HepG2 (cell line): Measurements from ENCODE around the gene ADRA1B. TPM values are rescaled to one million over a fixed set of nuclear protein-coding genes. Genes with fewer than 3 reads are reported as not detected.

Experiments used
- CHD2 ChIP-seq: IDR thresholded peaks from 2 replicates; pipeline ENCODE4 v1.6.1; 2011; ENCODE audit warnings: low read depth, low read length, improper control_type of control experiment
- CREM ChIP-seq, 2 experiments: sonication (generic) in 1 of 2; formaldehyde crosslinking in 1 of 2; IDR thresholded peaks; 2 replicates each; pipeline versions ENCODE4 v1.4.0 to v1.6.1; 2016 to 2020; ENCODE audit warnings: antibody characterized with exemption in 1 of 2, mild to moderate bottlenecking in 1 of 2, missing genetic modification reagents in 1 of 2
- HBP1 ChIP-seq: IDR thresholded peaks from 2 replicates; pipeline ENCODE4 v1.6.1; 2016; ENCODE audit warnings: low read depth, control low read depth
- KDM4B ChIP-seq: sonication (generic); formaldehyde crosslinking; IDR thresholded peaks from 2 replicates; pipeline ENCODE4 v1.4.0; 2020; ENCODE audit warnings: missing genetic modification reagents
- MIER3 ChIP-seq: IDR thresholded peaks from 2 replicates; pipeline ENCODE4 v1.6.1; 2016; ENCODE audit warnings: missing compliant biosample characterization, borderline replicate concordance
- NFAT5 ChIP-seq: sonication (generic); formaldehyde crosslinking; IDR thresholded peaks from 2 replicates; pipeline ENCODE4 v1.4.0; 2020; ENCODE audit warnings: missing genetic modification reagents
- POGK ChIP-seq: sonication (generic); formaldehyde crosslinking; conservative IDR thresholded peaks from 2 replicates; pipeline ENCODE4 v1.8.0; 2022; ENCODE audit warnings: mild to moderate bottlenecking, moderate library complexity, missing genetic modification reagents
- SIX4 ChIP-seq: sonication (generic); formaldehyde crosslinking; IDR thresholded peaks from 2 replicates; pipeline ENCODE4 v1.4.0; 2020; ENCODE audit warnings: missing genetic modification reagents
- STAT6 ChIP-seq: sonication (generic); formaldehyde crosslinking; IDR thresholded peaks from 2 replicates; pipeline ENCODE4 v1.4.0; 2020; ENCODE audit warnings: missing genetic modification reagents, mild to moderate bottlenecking, borderline replicate concordance
- ZKSCAN1 ChIP-seq: fragments of 150-350 bp; IDR thresholded peaks from 2 replicates; pipeline ENCODE4 v1.6.1; 2014; ENCODE audit warnings: low read length
- polyA plus RNA-seq, 8 experiments: library from polyadenylated mRNA; depleted of rRNA in 3 of 8; stranded (reverse) in 7 of 8; unstranded in 1 of 8; fragments of >200 nt; fragmentation: Illumina TruSeq in 4 of 8; extraction: Trizol in 4 of 8; gene quantifications; 2 replicates each; pipeline versions ENCODE4 v1.2.1 to v1.2.3, GENCODE V29; 2011 to 2016; ENCODE audit warnings: low read depth in 4 of 8, missing spikeins in 1 of 8, mixed read lengths in 1 of 8; ENCODE audit not compliant: insufficient read depth in 1 of 8
- total RNA-seq, 5 experiments: library from RNA; depleted of rRNA; stranded (reverse); fragments of >200 nt; fragmentation: Illumina TruSeq; extraction: Trizol; gene quantifications; 2 replicates each; pipeline ENCODE4 v1.2.3, GENCODE V29; 2016; ENCODE audit warnings: low read depth in 1 of 5

Gene ADRA1B
- total and polyA plus RNA-seq, 2 of the 13 experiments (the other 11 are each of a cell fraction or from before 2014, with no cell fraction given): not detected

GRCh38 chr5:160008877-160009590, 92.8 kb downstream of the ADRA1B start, which contains the start of gene TTC1 (continued):
- TF ChIP-seq STAT6 (CRISPR knock-in tag) (no peak), HBP1 (CRISPR knock-in tag) (peak; percentile 78), CHD2 (no peak), ZKSCAN1 (peak; percentile 70; the same call in 1 of the 2 replicates), MIER3 (CRISPR knock-in tag) (peak; percentile 77; the same call in 1 of the 2 replicates), CREM (IDR thresholded peaks at IDR 0.05) (peak; percentile 99), CREM (CRISPR knock-in tag; IDR thresholded peaks at IDR 0.05) (peak; percentile 77; the same call in 1 of the 2 replicates), POGK (CRISPR knock-in tag) (no peak), KDM4B (CRISPR knock-in tag) (0 out of 2 replicates have a peak, but pooled peaks have one; percentile 71), SIX4 (CRISPR knock-in tag) (peak; percentile 17; the same call in 1 of the 2 replicates), NFAT5 (no peak)
